GM18517 (cell line): ENCODE results near the gene SLC13A2.
A peak's percentile ranks its signal among the peaks of the same experiment; 100 is the strongest.

Experiments
- ATAC-seq: cut with Tn5 transposase; IDR thresholded peaks from one replicate; pipeline ENCODE4 v1.9.1; 2021; ENCODE audit warnings: mild to moderate bottlenecking, moderate library complexity; ENCODE audit not compliant: unreplicated experiment

SLC13A2 gene

GRCh38 chr17:28492352-28493310 lies 19.2 kb downstream of the SLC13A2 start:
- no peak for ATAC-seq

- ATAC-seq, result no peak
Observed at GRCh38 chr17:28493460-28493859, 20.0 kb downstream of the SLC13A2 start.

- no peak for ATAC-seq
Observed at GRCh38 chr17:28494445-28495188, 21.2 kb downstream of the SLC13A2 start.

- no peak for ATAC-seq
Observed at GRCh38 chr17:28495635-28496034, 22.2 kb downstream of the SLC13A2 start.

GRCh38 chr17:28497931-28498330 lies 24.5 kb downstream of the SLC13A2 start:
- ATAC-seq, result no peak

- ATAC-seq, result no peak
Observed at GRCh38 chr17:28498652-28499363, 25.4 kb downstream of the SLC13A2 start.

- no peak for ATAC-seq
Observed at GRCh38 chr17:28499364-28499664, 25.9 kb downstream of the SLC13A2 start.

- no peak for ATAC-seq
Observed at GRCh38 chr17:28499684-28500357, 26.4 kb downstream of the SLC13A2 start.

GRCh38 chr17:28500712-28501379 lies 27.4 kb downstream of the SLC13A2 start:
- ATAC-seq, result peak; percentile 43

- no peak for ATAC-seq
Observed at GRCh38 chr17:28501421-28502284, 28.2 kb downstream of the SLC13A2 start.

GRCh38 chr17:28503420-28503819 lies 30.0 kb downstream of the SLC13A2 start:
- ATAC-seq, result no peak

- ATAC-seq, result no peak
Observed at GRCh38 chr17:28505986-28506665, 32.7 kb downstream of the SLC13A2 start, which contains the start of gene FOXN1. FOXN1 (plus strand) TSS chr17:28506348; CDS start chr17:28523970, 17,622 bp downstream.

GRCh38 chr17:28506763-28507487 lies 33.5 kb downstream of the SLC13A2 start:
- no peak for ATAC-seq

- ATAC-seq, result no peak
Observed at GRCh38 chr17:28507567-28508203, 34.2 kb downstream of the SLC13A2 start.

GRCh38 chr17:28508211-28508724 lies 34.8 kb downstream of the SLC13A2 start:
- no peak for ATAC-seq

- no peak for ATAC-seq
Observed at GRCh38 chr17:28509789-28510188, 36.3 kb downstream of the SLC13A2 start.

GRCh38 chr17:28511858-28512461 lies 38.5 kb downstream of the SLC13A2 start:
- ATAC-seq, result no peak
